Kidney glomerular epithelial cell (primary cell): Measurements from ENCODE around the gene AGBL1.

Experiments used
- DNase-seq: peaks from one replicate; lab custom pipeline; 2025; lab: John Stamatoyannopoulos, UW

The AGBL1 gene

GRCh38 chr15:86590461-86590860 is 510.8 kb downstream of the AGBL1 start:
- DNase-seq: no peak

GRCh38 chr15:86591158-86591557 is 511.5 kb downstream of the AGBL1 start:
- no peak for DNase-seq

GRCh38 chr15:86591994-86592735 is 512.5 kb downstream of the AGBL1 start:
- DNase-seq: no peak

GRCh38 chr15:86595741-86596140 is 516.1 kb downstream of the AGBL1 start:
- DNase-seq: no peak

GRCh38 chr15:86603466-86603865 is 523.8 kb downstream of the AGBL1 start:
- no peak for DNase-seq

GRCh38 chr15:86608461-86609205 is 529.0 kb downstream of the AGBL1 start:
- no peak for DNase-seq

- no peak for DNase-seq
Measured at GRCh38 chr15:86609275-86609674, 529.6 kb downstream of the AGBL1 start.

GRCh38 chr15:86610038-86610437 is 530.4 kb downstream of the AGBL1 start:
- no peak for DNase-seq

- no peak for DNase-seq
Measured at GRCh38 chr15:86611417-86612040, 531.9 kb downstream of the AGBL1 start.

- DNase-seq: no peak
Measured at GRCh38 chr15:86615411-86615810, 535.7 kb downstream of the AGBL1 start.

GRCh38 chr15:86615816-86616215 is 536.1 kb downstream of the AGBL1 start:
- no peak for DNase-seq

GRCh38 chr15:86616771-86617170 is 537.1 kb downstream of the AGBL1 start:
- DNase-seq: no peak

- DNase-seq: no peak
Measured at GRCh38 chr15:86620157-86620556, 540.5 kb downstream of the AGBL1 start.

- no peak for DNase-seq
Measured at GRCh38 chr15:86620641-86621349, 541.1 kb downstream of the AGBL1 start.

GRCh38 chr15:86623236-86623635 is 543.6 kb downstream of the AGBL1 start:
- DNase-seq: no peak

- DNase-seq: peak; percentile 88
Measured at GRCh38 chr15:86624261-86625036, 544.8 kb downstream of the AGBL1 start.

GRCh38 chr15:86629409-86630356 is 550.0 kb downstream of the AGBL1 start:
- DNase-seq: no peak

GRCh38 chr15:86630946-86631345 is 551.3 kb downstream of the AGBL1 start:
- DNase-seq: no peak

GRCh38 chr15:86634146-86634545 is 554.5 kb downstream of the AGBL1 start:
- DNase-seq: no peak

GRCh38 chr15:86634992-86635638 is 555.4 kb downstream of the AGBL1 start:
- no peak for DNase-seq
